K562 (cell line): ENCODE measurements around the gene DPP3. TPM values are rescaled to one million over a fixed set of nuclear protein-coding genes. Genes with fewer than 3 reads are reported as not detected.

Source experiments
- BMI1 ChIP-seq: fragments of 150-350 bp; IDR thresholded peaks from 2 replicates; pipeline ENCODE4 v1.6.1; 2014; ENCODE audit warnings: low read length
- C11orf30 ChIP-seq: fragments of 450-650 bp; IDR thresholded peaks from 2 replicates; pipeline ENCODE4 v1.6.1; 2016; ENCODE audit warnings: low read depth, mild to moderate bottlenecking
- CBFA2T3 ChIP-seq: fragments of 450-650 bp; IDR thresholded peaks from 2 replicates; pipeline ENCODE4 v1.6.1; 2017
- FOXA3 ChIP-seq, 2 experiments: fragments of 450-650 bp in 1 of 2; sonication (generic) in 1 of 2; formaldehyde crosslinking; IDR thresholded peaks in 1 of 2; conservative IDR thresholded peaks in 1 of 2; 2 replicates each; pipeline versions ENCODE4 v1.4.0 to v1.8.0; 2020 to 2022; ENCODE audit warnings: mild to moderate bottlenecking in 2 of 2, missing genetic modification reagents in 1 of 2
- MXI1 ChIP-seq: IDR thresholded peaks from 2 replicates; pipeline ENCODE4 v1.6.1; 2011; ENCODE audit warnings: low read depth, mild to moderate bottlenecking, improper control_type of control experiment, low read length
- NBN ChIP-seq: fragments of 450-650 bp; IDR thresholded peaks from 2 replicates; pipeline ENCODE4 v1.6.1; 2016; ENCODE audit warnings: low read depth, mild to moderate bottlenecking
- NCOA2 ChIP-seq, 2 experiments: fragments of 450-650 bp; IDR thresholded peaks; 2 replicates each; pipeline ENCODE4 v1.6.1; 2018; ENCODE audit warnings: mild to moderate bottlenecking in 2 of 2, moderate library complexity in 1 of 2; ENCODE audit not compliant: partially characterized antibody in 2 of 2
- NCOR1 ChIP-seq: fragments of 450-650 bp; IDR thresholded peaks from 2 replicates; pipeline ENCODE4 v1.6.1; 2016; ENCODE audit warnings: mild to moderate bottlenecking, moderate library complexity
- RBFOX2 ChIP-seq: fragments of 200-400 bp; formaldehyde crosslinking; IDR thresholded peaks from 2 replicates; pipeline ENCODE4 v1.6.1; 2017; ENCODE audit warnings: low read depth, mild to moderate bottlenecking, low read length, moderate library complexity
- SMARCE1 ChIP-seq: fragments of 450-650 bp; IDR thresholded peaks from 2 replicates; pipeline ENCODE4 v1.7.1; 2016; ENCODE audit warnings: mild to moderate bottlenecking
- SUPT5H ChIP-seq: fragments of 450-650 bp; IDR thresholded peaks from 2 replicates; pipeline ENCODE4 v1.6.1; 2016
- ZFX ChIP-seq: sonication (generic); formaldehyde crosslinking; IDR thresholded peaks from 2 replicates; pipeline ENCODE4 v1.8.0; 2022; ENCODE audit warnings: mild to moderate bottlenecking, missing genetic modification reagents, moderate library complexity
- polyA plus RNA-seq, 8 experiments: library from polyadenylated mRNA; depleted of rRNA in 4 of 8; stranded (reverse) in 5 of 8; unstranded in 3 of 8; fragments of >200 nt; fragmentation: Nextera tagmentation in 2 of 8; fragmentation: Illumina TruSeq in 1 of 8; extraction: Ambion mirVana in 2 of 8; extraction: Trizol in 1 of 8; gene quantifications; 2 replicates each; pipeline versions ENCODE4 v1.2.1 to v1.2.3, GENCODE V29; 2011 to 2014; ENCODE audit warnings: inconsistent platforms in 1 of 8, missing spikeins in 1 of 8
- total RNA-seq, 7 experiments: library from RNA; depleted of rRNA in 6 of 7; stranded (reverse); fragments of >200 nt in 6 of 7; fragmentation: Illumina TruSeq in 2 of 7; extraction: Trizol in 2 of 7; gene quantifications; 2 replicates each; pipeline versions ENCODE4 v1.2.1 to v1.2.3, GENCODE V29; 2011 to 2021; ENCODE audit warnings: low replicate concordance in 1 of 7
- TF ChIP-seq, protein P1 (sequence below), 2 experiments: fragments of 150-350 bp in 1 of 2; IDR thresholded peaks; 2 replicates each; pipeline ENCODE4 v1.6.1; 2012 to 2016; ENCODE audit warnings: low read depth in 2 of 2, low read length in 2 of 2, mild to moderate bottlenecking in 1 of 2, moderate library complexity in 1 of 2
- TF ChIP-seq, protein P2 (sequence below), 2 experiments: fragments of 450-650 bp in 1 of 2; sonication (generic) in 1 of 2; formaldehyde crosslinking; conservative IDR thresholded peaks; 2 replicates each; pipeline versions ENCODE4 v1.4.0 to v1.8.1; 2020 to 2022; ENCODE audit warnings: mild to moderate bottlenecking in 1 of 2, missing genetic modification reagents in 1 of 2
- TF ChIP-seq, protein P3 (sequence below): fragments of 250-450 bp; sonication (Bioruptor Pico); IDR thresholded peaks from 2 replicates; pipeline ENCODE4 v1.4.0; 2020; ENCODE audit warnings: mild to moderate bottlenecking, moderate library complexity, borderline replicate concordance

Gene DPP3
- total and polyA plus RNA-seq, 9 of the 15 experiments (the other 6 are each of a cell fraction or from before 2014, with no cell fraction given), result 3.7 to 69.2 (median 43.3) TPM

DNA sequence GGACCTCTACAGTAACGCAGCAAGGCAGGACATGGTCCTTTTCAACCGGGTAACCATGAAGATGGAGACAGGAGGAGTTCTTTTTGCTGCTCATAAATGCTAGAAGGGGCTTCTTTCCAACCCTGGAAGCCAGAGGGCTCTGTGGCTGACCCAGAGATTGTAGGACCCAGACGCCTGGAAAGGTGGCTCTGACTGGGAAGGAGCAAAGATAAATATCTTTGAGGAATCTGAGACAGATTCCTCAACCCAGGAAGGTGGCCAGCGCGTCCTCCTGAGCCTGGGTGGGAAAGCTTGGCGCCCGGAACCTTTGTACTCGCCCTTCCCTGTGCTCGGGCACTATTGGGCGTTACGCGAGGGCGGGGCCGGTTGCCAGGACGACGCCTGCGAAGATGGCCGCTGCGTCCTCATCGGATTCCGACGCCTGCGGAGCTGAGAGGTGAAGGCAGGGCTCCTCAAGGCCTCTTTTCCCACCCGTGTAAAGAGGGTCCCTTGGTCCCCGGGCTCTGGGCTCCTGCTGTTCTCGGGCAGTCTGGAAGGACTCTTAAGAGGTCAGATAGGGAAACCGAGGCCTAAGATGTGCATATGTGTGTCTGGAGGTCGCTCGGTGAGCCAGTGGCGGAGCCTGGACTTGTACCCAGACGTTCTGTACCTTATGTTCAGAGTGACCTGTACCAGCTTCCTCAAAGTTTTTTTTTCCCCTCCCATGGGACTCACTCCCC lies 30.2 kb downstream of the DPP3 start, which contains the start of gene BBS1 (continued):
- TF ChIP-seq, protein P1, sequence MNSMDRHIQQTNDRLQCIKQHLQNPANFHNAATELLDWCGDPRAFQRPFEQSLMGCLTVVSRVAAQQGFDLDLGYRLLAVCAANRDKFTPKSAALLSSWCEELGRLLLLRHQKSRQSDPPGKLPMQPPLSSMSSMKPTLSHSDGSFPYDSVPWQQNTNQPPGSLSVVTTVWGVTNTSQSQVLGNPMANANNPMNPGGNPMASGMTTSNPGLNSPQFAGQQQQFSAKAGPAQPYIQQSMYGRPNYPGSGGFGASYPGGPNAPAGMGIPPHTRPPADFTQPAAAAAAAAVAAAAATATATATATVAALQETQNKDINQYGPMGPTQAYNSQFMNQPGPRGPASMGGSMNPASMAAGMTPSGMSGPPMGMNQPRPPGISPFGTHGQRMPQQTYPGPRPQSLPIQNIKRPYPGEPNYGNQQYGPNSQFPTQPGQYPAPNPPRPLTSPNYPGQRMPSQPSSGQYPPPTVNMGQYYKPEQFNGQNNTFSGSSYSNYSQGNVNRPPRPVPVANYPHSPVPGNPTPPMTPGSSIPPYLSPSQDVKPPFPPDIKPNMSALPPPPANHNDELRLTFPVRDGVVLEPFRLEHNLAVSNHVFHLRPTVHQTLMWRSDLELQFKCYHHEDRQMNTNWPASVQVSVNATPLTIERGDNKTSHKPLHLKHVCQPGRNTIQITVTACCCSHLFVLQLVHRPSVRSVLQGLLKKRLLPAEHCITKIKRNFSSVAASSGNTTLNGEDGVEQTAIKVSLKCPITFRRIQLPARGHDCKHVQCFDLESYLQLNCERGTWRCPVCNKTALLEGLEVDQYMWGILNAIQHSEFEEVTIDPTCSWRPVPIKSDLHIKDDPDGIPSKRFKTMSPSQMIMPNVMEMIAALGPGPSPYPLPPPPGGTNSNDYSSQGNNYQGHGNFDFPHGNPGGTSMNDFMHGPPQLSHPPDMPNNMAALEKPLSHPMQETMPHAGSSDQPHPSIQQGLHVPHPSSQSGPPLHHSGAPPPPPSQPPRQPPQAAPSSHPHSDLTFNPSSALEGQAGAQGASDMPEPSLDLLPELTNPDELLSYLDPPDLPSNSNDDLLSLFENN (IDR thresholded peaks at IDR 0.05; ENCODE audit: low read depth in 2 of 2, low read length in 2 of 2), result 0 out of 4 replicates have a peak, but pooled peaks of 1 of the 2 experiments have one; percentile 64
- TF ChIP-seq SMARCE1 (no peak), SUPT5H (peak; percentile 63), C11orf30 (peak; percentile 97), ZFX (peak; percentile 87), FOXA3 (CRISPR knock-in tag; conservative IDR thresholded peaks at IDR 0.05 in 1 of 2, IDR thresholded peaks at IDR 0.05 in 1 of 2) (peak in 1 of 2 experiments; percentile 56; a peak in 1 of 4 replicates), MXI1 (peak; percentile 97), NCOR1 (no peak), RBFOX2 (peak; percentile 80), NBN (no peak), CBFA2T3 (no peak), BMI1 (peak; percentile 96), NCOA2 (IDR thresholded peaks at IDR 0.05; ENCODE audit: partially characterized antibody in 2 of 2) (no peak)
- TF ChIP-seq, protein P2, sequence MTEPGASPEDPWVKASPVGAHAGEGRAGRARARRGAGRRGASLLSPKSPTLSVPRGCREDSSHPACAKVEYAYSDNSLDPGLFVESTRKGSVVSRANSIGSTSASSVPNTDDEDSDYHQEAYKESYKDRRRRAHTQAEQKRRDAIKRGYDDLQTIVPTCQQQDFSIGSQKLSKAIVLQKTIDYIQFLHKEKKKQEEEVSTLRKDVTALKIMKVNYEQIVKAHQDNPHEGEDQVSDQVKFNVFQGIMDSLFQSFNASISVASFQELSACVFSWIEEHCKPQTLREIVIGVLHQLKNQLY (CRISPR knock-in tag; conservative IDR thresholded peaks at IDR 0.05), result 0 out of 4 replicates have a peak, but pooled peaks of 1 of the 2 experiments have one; percentile 7
- TF ChIP-seq, protein P3, sequence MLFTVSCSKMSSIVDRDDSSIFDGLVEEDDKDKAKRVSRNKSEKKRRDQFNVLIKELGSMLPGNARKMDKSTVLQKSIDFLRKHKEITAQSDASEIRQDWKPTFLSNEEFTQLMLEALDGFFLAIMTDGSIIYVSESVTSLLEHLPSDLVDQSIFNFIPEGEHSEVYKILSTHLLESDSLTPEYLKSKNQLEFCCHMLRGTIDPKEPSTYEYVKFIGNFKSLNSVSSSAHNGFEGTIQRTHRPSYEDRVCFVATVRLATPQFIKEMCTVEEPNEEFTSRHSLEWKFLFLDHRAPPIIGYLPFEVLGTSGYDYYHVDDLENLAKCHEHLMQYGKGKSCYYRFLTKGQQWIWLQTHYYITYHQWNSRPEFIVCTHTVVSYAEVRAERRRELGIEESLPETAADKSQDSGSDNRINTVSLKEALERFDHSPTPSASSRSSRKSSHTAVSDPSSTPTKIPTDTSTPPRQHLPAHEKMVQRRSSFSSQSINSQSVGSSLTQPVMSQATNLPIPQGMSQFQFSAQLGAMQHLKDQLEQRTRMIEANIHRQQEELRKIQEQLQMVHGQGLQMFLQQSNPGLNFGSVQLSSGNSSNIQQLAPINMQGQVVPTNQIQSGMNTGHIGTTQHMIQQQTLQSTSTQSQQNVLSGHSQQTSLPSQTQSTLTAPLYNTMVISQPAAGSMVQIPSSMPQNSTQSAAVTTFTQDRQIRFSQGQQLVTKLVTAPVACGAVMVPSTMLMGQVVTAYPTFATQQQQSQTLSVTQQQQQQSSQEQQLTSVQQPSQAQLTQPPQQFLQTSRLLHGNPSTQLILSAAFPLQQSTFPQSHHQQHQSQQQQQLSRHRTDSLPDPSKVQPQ (CRISPR knock-in tag), result no peak
